Activated CD8-positive, alpha-beta memory T cell treated with anti-CD3 and anti-CD28 coated beads, Interleukin-2, amount 50 U/mL, for 24 hours (primary cell): ENCODE measurements around the gene BCAS3.
"Not testable (repeated sequence)": the region's sequence is repeated elsewhere in the genome, so short reads cannot be mapped to it uniquely, and the experiment has no call there.

Experiments
- DNase-seq: peaks from one replicate; pipeline ENCODE4 v3.0.0-alpha.2; 2020; ENCODE audit errors: extremely low read depth

Gene BCAS3

DNA sequence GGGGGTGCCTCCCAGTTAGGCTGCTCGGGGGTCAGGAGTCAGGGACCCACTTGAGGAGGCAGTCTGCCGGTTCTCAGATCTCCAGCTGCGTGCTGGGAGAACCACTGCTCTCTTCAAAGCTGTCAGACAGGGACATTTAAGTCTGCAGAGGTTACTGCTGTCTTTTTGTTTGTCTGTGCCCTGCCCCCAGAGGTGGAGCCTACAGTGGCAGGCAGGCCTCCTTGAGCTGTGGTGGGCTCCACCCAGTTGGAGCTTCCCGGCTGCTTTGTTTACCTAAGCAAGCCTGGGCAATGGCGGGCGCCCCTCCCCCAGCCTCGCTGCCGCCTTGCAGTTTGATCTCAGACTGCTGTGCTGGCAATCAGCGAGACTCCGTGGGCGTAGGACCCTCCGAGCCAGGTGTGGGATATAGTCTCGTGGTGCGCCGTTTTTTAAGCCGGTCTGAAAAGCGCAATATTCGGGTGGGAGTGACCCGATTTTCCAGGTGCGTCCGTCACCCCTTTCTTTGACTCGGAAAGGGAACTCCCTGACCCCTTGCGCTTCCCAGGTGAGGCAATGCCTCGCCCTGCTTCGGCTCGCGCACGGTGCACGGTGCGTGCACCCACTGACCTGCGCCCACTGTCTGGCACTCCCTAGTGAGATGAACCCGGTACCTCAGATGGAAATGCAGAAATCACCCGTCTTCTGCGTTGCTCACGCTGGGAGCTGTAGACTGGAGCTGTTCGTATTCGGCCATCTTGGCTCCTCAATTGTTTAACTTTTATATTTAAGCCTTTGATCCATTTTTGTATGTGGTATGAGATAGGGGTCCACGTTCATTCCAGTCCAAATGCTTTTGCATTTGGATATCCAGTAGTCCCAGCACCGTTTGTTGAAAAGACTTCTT lies 209.3 kb downstream of the BCAS3 start:
- not testable (repeated sequence) for DNase-seq

- DNase-seq: no peak
Observed at GRCh38 chr17:60887614-60888028, 210.0 kb downstream of the BCAS3 start.

DNA sequence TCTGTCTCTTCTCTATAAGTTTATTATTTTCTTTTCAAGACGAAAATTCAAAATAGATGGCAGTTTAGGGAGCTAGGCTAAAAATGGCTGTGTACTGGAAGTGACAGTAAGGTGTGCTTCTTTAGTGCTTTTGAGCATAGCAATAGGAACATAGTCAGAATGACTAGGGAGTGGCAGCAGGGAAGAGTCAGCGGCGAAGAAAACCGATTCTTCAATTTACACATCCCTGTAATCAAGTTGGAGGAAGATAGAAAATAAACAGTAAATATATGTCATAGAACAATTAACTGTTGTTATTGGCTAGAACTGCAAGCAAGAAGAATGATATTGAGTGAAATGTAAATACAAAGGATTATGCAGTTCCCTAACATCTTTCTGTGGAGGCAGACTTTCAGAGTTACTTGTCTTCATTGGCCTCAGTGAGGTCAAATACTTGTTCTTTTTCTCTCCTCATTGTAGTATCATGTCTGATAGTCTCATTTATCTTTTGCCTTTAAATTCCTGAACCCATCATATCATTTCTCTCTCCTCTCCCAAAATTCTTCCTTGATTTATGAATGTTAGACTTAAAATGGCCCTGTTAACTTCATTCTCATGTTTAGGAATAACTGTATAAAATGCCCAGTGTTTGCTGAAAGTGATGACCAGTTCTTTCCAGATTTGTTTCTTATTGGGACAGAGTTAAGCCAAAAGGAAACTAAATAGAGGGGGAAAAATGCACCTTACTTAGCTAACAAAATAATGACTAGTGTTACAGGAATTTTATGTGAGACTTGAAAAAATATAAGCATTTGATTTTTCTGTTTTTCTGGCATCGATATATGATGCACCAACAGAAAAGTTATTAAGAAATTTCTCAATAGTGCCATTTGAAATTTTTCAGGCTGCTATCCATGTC lies 211.4 kb downstream of the BCAS3 start:
- DNase-seq: no peak

- DNase-seq: no peak
Observed at GRCh38 chr17:60891149-60891548, 213.5 kb downstream of the BCAS3 start.

DNA sequence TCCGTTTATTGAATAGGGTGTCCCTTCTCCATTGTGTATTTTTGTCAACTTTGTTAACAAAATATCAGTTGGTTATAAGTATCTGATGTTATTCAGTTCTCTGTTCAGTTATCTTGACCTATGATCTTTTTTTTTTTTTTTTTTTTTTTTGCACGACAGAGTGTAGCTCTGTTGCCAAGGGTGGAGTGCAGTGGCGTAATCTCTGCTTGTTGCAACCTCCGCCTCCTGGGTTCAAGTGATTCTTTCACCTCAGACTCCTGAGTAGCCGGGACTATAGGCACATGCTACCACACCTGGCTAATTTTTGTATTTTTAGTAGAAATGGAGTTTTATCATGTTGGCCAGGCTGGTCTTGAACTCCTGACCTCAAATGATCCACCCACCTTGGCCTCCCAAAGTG lies 215.8 kb downstream of the BCAS3 start:
- DNase-seq: no peak

DNA sequence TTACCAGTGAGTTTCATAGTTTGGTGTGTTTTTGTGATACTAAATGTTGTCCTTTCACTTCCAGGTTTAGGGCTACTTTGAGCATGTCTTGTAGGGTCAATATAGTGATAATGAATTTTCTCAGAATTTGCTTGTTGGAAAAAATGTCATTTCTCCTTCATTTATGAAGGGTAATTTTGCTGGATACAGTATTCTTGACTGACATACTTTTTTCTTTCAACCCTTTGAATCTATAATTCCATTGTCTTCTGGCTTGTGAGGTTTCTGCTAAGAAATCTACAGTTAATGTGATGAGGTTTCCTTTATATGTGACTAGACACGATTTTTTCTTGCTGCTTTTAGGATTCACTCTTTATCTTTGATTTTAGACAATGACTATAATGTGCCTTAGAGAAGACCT lies 219.3 kb downstream of the BCAS3 start:
- DNase-seq: no peak

- DNase-seq: no peak
Observed at GRCh38 chr17:60899115-60899514, 221.5 kb downstream of the BCAS3 start.

GRCh38 chr17:60900688-60901087 lies 223.0 kb downstream of the BCAS3 start:
- no peak for DNase-seq

DNA sequence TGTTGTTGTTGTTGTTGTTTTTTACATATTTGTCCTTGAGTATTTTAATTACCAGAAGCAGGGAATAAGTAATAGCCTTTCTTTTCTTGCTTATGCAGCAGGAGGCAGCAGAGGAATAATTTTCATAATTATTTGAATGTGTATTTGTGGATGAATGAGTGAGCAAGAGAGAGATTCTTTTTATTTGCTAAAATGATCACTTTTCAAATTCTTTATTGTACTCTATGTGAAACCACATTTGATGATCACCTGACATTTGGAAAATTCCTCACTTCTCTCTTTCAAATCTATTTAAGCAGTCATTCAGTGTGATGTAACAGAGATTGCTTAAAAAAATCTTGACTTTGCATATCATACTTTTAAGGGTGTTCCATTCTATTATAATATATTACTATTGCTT lies 223.6 kb downstream of the BCAS3 start:
- no peak for DNase-seq

DNA sequence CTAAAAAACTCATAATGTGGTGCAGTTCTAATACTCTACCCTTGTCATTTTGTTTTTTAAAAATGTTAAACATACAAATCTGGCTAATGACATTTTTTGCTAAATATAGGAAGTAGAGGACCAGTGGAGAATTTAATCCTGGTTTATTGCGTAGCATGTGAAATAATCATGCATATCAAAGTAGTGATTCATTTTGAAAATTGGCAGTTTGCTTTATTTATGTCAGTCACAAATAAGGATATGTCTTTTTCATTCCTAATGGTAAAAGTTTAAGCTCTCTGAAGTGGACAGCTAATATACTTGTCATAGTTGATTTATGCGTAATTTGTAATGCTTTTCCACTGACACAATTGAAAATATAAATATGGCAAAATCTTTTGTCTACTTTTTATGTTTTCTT lies 224.2 kb downstream of the BCAS3 start:
- DNase-seq: no peak

GRCh38 chr17:60902399-60902798 lies 224.7 kb downstream of the BCAS3 start:
- no peak for DNase-seq

- no peak for DNase-seq
Observed at GRCh38 chr17:60904582-60904981, 226.9 kb downstream of the BCAS3 start.

DNA sequence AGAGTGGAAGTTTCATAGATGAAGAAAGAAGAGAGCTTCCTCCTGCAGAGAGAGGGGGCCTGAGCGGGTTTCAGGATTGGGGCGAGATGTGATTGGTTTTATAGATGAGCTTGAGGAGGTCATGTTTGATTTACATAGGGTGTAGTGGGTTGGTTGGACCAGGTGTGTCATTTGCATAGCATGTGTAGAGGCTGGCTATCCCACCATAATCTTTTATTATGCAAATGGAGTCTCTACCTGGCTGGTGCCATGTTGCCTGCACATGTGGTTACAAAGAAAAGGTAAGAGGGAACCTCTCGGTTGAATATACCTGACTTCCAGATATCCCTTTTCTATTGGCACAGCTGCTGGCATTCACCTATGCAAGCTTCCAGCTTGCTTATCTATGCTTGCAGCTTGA lies 228.1 kb downstream of the BCAS3 start:
- no peak for DNase-seq

GRCh38 chr17:60908324-60908723 lies 230.7 kb downstream of the BCAS3 start:
- DNase-seq: no peak

- DNase-seq: no peak
Observed at GRCh38 chr17:60909405-60909804, 231.8 kb downstream of the BCAS3 start.

DNA sequence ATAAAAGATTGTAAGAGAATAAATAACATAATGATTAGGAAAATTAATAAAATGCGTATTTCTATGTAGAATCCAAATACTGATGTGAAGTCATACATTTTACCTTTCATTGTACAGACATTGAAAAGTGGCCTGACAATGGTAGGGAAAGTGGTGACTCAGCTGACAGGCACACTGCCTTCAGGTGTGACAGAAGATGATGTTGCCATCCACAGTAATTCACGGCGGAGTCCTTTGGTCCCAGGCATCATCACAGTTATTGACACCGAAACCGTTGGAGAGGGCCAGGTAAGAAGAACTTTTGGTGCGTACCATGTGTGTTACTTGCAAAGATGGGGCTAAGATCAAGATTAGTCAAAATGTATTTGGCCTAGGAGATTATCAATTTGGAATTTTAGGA lies 232.8 kb downstream of the BCAS3 start:
- DNase-seq: no peak

- DNase-seq: no peak
Observed at GRCh38 chr17:60914078-60914477, 236.4 kb downstream of the BCAS3 start.

- DNase-seq: no peak
Observed at GRCh38 chr17:60916043-60916442, 238.4 kb downstream of the BCAS3 start.

DNA sequence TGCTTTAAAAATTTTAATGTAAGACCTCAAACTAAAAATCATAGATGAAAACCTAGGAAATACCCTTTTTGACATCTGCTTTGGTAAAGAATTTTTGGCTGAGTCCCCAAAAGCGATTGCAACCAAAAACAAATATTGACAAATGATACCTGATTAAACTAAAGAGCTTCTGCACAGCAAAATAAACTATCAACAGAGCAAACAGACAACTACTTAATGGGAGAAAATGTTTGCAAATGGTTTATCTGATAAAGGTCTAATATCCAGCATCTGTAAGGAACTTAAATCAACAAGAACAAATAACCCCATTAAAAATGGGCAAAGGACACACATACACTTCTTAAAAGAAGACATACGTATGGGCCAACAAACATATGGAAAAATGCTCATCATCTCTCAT lies 242.5 kb downstream of the BCAS3 start:
- DNase-seq: no peak

DNA sequence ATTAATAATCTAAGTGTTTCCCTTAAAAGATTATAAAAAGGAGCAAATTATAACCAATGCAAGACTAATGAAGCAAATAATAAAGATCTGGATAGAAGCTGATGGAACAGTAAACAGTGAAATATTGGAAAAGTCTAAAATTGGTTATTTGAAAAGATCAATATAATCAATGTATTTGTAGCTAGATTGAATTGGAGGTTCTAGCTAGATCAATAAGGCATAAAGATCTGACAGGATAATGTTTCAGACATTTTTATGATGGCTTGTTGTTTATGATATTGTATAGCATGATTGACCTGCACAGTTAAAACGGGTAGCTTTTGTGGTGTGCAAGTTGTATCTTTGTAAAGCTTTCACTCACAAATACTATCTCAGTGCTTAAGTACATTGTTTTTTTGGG lies 245.3 kb downstream of the BCAS3 start:
- no peak for DNase-seq

- no peak for DNase-seq
Observed at GRCh38 chr17:60926466-60927183, 249.0 kb downstream of the BCAS3 start.

- DNase-seq: no peak
Observed at GRCh38 chr17:60933739-60934138, 256.1 kb downstream of the BCAS3 start.
